CD4-positive, alpha-beta T cell (primary cell): ENCODE data around the gene MBD1. TPM values are rescaled to one million over a fixed set of nuclear protein-coding genes. Genes with fewer than 3 reads are reported as not detected.
A peak's percentile ranks its signal among the peaks of the same experiment; 100 is the strongest.

Experiments used
- ATAC-seq: fragments of 200-7000 bp; cut with Tn5 transposase; one replicate; pipeline ENCODE4 v1.10.0; 2022; ENCODE audit warnings: mild to moderate bottlenecking; ENCODE audit not compliant: poor library complexity
- CTCF ChIA-PET: fragments of 350-600 bp; sonication (Branson Sonifier 250); formaldehyde crosslinking; loops from one replicate; lab custom pipeline; 2021; ENCODE audit warnings: antibody characterized with exemption, inconsistent platforms; lab: Charles Lee
- POLR2A ChIA-PET: fragments of 350-600 bp; sonication (Branson Sonifier 250); formaldehyde crosslinking; loops from one replicate; lab custom pipeline; 2021; ENCODE audit warnings: antibody characterized with exemption, inconsistent platforms; lab: Charles Lee
- DNase-seq, 14 experiments: peaks; one replicate each; pipeline ENCODE4 v3.0.0-alpha.2; 2013 to 2020; ENCODE audit warnings: mixed read lengths in 2 of 14
- H3K27ac ChIP-seq, 2 donors: one replicate each; pipeline versions ENCODE4 v1.5.1 to v1.7.0; 2013; ENCODE audit warnings: low read length in 2 of 2, low read depth in 1 of 2, mild to moderate bottlenecking in 1 of 2
- H3K27me3 ChIP-seq, 2 experiments: 1 replicate in 1 of 2; 2 replicates in 1 of 2; pipeline versions ENCODE4 v1.6.1 to v1.7.0; 2013; ENCODE audit warnings: low read length in 2 of 2, control low read depth in 1 of 2, mild to moderate bottlenecking in 1 of 2, moderate library complexity in 1 of 2; ENCODE audit not compliant: insufficient read depth in 2 of 2, control insufficient read depth in 1 of 2
- H3K36me3 ChIP-seq: one replicate; pipeline ENCODE4 v1.6.1; 2013; ENCODE audit warnings: low read length, control low read depth; ENCODE audit not compliant: insufficient read depth
- H3K4me1 ChIP-seq: one replicate; pipeline ENCODE4 v1.6.1; 2013; ENCODE audit warnings: low read length, control low read depth; ENCODE audit not compliant: insufficient read depth
- H3K4me3 ChIP-seq: one replicate; pipeline ENCODE4 v1.5.1; 2013; ENCODE audit warnings: mild to moderate bottlenecking, low read length, moderate library complexity
- H3K9me3 ChIP-seq, 2 experiments: 1 replicate in 1 of 2; 2 replicates in 1 of 2; pipeline versions ENCODE4 v1.6.1 to v1.7.0; 2013; ENCODE audit warnings: low read length in 2 of 2, mild to moderate bottlenecking in 2 of 2, control low read depth in 1 of 2, moderate library complexity in 1 of 2; ENCODE audit not compliant: control insufficient read depth in 1 of 2, insufficient read depth in 1 of 2
- H3K27ac Mint-ChIP-seq: one replicate; pipeline ENCODE4 v1.8.0; 2020; ENCODE audit warnings: mixed read lengths
- H3K27me3 Mint-ChIP-seq: one replicate; pipeline ENCODE4 v1.8.0; 2021; ENCODE audit warnings: mixed read lengths
- H3K36me3 Mint-ChIP-seq: one replicate; pipeline ENCODE4 v1.8.0; 2021; ENCODE audit warnings: low read depth, mixed read lengths
- H3K4me1 Mint-ChIP-seq: one replicate; pipeline ENCODE4 v1.8.0; 2021; ENCODE audit warnings: low read depth, mixed read lengths
- H3K4me3 Mint-ChIP-seq: one replicate; pipeline ENCODE4 v1.8.0; 2020; ENCODE audit warnings: mild to moderate bottlenecking, mixed read lengths
- H3K9me3 Mint-ChIP-seq: one replicate; pipeline ENCODE4 v1.8.0; 2020; ENCODE audit warnings: mixed read lengths
- CTCF ChIP-seq: fragments of 200-600 bp; IDR thresholded peaks from one replicate; pipeline ENCODE4 v1.8.0; 2022; ENCODE audit warnings: antibody characterized with exemption, mild to moderate bottlenecking
- intact Hi-C, 2 experiments: fragments of 100-400 bp; cut with DNase I in 1 of 2; cut with micrococcal nuclease in 1 of 2; formaldehyde crosslinking; loops; one replicate each; pipeline versions ENCODE4 v1.15.1 to v1.9.0; 2023 to 2025; cut with DNase I, micrococcal nuclease
- total RNA-seq, 174 experiments: library from RNA in 2 of 174; stranded (reverse) in 2 of 174; gene quantifications; one replicate each; pipeline ENCODE4 v1.2.3 and lab custom pipeline; 2021 to 2026

The MBD1 gene
- total RNA-seq, 2 experiments from 2014 or later: 103 to 107 TPM

GRCh38 chr18:50307400-50307737 is 26.0 kb upstream of the MBD1 start:
- POLR2A ChIA-PET: interaction anchor here (0.7 to 2.0 kb wide), 7 partner anchors 9 to 494 kb away, joined by 3 to 23 read pairs (median 5); partner anchors contain the start of gene MBD1
- H3K27ac Mint-ChIP-seq: peak overlapping the region; percentile 74
- H3K4me1 Mint-ChIP-seq: peaks cover 20% of the 10 kb centered on the region
- ATAC-seq (peak; percentile 10), DNase-seq (no peak)
- Histone ChIP-seq H3K27ac (no peak overlapping the region), H3K9me3 (peaks cover 0 to 4% of the 10 kb centered on the region in 2 experiments), H3K4me1 (peaks cover 12% of the 10 kb centered on the region), H3K27me3 (peaks cover 7 to 10% of the 10 kb centered on the region in 2 experiments), H3K4me3 (peak overlapping the region; percentile 56), H3K36me3 (no peaks in the 10 kb centered on the region)
- intact Hi-C loops: loop anchor here (1.0 to 10.0 kb wide), 5 partner anchors 19 to 567 kb away; partner anchors contain the start of genes CFAP53 (in 1 of the 2), CXXC1 (in 1 of the 2) and ME2 (in 1 of the 2)
- CTCF ChIA-PET: interaction anchor here (0.7 to 1.3 kb wide), 3 partner anchors 10 to 69 kb away, joined by 3 to 4 read pairs (median 3); no protein-coding TSS in a partner anchor
- H3K27me3 Mint-ChIP-seq: peaks cover 34% of the 10 kb centered on the region
- TF ChIP-seq CTCF: no peak
- peaks cover 3% of the 10 kb centered on the region for H3K9me3 Mint-ChIP-seq
- H3K36me3 Mint-ChIP-seq: no peaks in the 10 kb centered on the region
- peak overlapping the region; percentile 96 for H3K4me3 Mint-ChIP-seq

GRCh38 chr18:50306944-50307343 is 25.6 kb upstream of the MBD1 start:
- intact Hi-C loops: loop anchor here (1.0 to 10.0 kb wide), 5 partner anchors 19 to 568 kb away; partner anchors contain the start of genes CFAP53 (in 1 of the 2), CXXC1 (in 1 of the 2) and ME2 (in 1 of the 2)
- peak overlapping the region; percentile 56 for H3K4me3 ChIP-seq

GRCh38 chr18:50301074-50301473 is 19.8 kb upstream of the MBD1 start:
- Mint-ChIP-seq H3K27ac (no peak overlapping the region), H3K27me3 (peaks cover 59% of the 10 kb centered on the region)
- TF ChIP-seq CTCF: no peak

More at GRCh38 chr18:50306944-50307343, 25.6 kb upstream of the MBD1 start:
- no peaks in the 10 kb centered on the region for H3K36me3 Mint-ChIP-seq
- H3K9me3 Mint-ChIP-seq: peaks cover 3% of the 10 kb centered on the region
- H3K4me1 Mint-ChIP-seq: peaks cover 20% of the 10 kb centered on the region
- Histone ChIP-seq H3K9me3 (peaks cover 0 to 4% of the 10 kb centered on the region in 2 experiments), H3K27me3 (peaks cover 7 to 10% of the 10 kb centered on the region in 2 experiments), H3K27ac (no peak overlapping the region), H3K36me3 (no peaks in the 10 kb centered on the region), H3K4me1 (peaks cover 12% of the 10 kb centered on the region)
- peak overlapping the region; percentile 96 for H3K4me3 Mint-ChIP-seq
- ChIA-PET POLR2A (interaction anchor here (1.0 to 2.0 kb wide), 4 partner anchors 25 to 493 kb away, joined by 3 to 23 read pairs (median 4); partner anchors contain the start of gene MBD1), CTCF (interaction anchor here (1.0 to 1.3 kb wide), 2 partner anchors 18 to 70 kb away, joined by 3 to 4 read pairs; no protein-coding TSS in a partner anchor)
- no peak for TF ChIP-seq CTCF
- ATAC-seq (no peak), DNase-seq (no peak)
- no peak overlapping the region for H3K27ac Mint-ChIP-seq
- peaks cover 37% of the 10 kb centered on the region for H3K27me3 Mint-ChIP-seq

More at GRCh38 chr18:50301074-50301473, 19.8 kb upstream of the MBD1 start:
- Histone ChIP-seq H3K27ac (no peak overlapping the region), H3K27me3 (peaks cover 21% of the 10 kb centered on the region in 2 experiments), H3K9me3 (peaks cover 4 to 9% of the 10 kb centered on the region in 2 experiments), H3K4me3 (no peak overlapping the region), H3K4me1 (peaks cover 13% of the 10 kb centered on the region), H3K36me3 (no peaks in the 10 kb centered on the region)
- DNase-seq (no peak), ATAC-seq (no peak)
- no peak overlapping the region for H3K4me3 Mint-ChIP-seq
- peaks cover 3% of the 10 kb centered on the region for H3K9me3 Mint-ChIP-seq
- H3K4me1 Mint-ChIP-seq: peaks cover 11% of the 10 kb centered on the region
- POLR2A ChIA-PET: no interaction called here
- intact Hi-C loops: loop anchor here in 1 of 2 experiments (10.0 kb wide), 1 partner anchor 574 kb away; the partner anchor contains the start of gene ME2
- H3K36me3 Mint-ChIP-seq: no peaks in the 10 kb centered on the region
- CTCF ChIA-PET: no interaction called here
